Right ventricle myocardium inferior (tissue), 1 donor: ENCODE results near the gene IRAK1BP1. TPM values are rescaled to one million over a fixed set of nuclear protein-coding genes. Genes with fewer than 3 reads are reported as not detected.
A peak's percentile ranks its signal among the peaks of the same experiment; 100 is the strongest.
"Not testable (repeated sequence)": the region's sequence is repeated elsewhere in the genome, so short reads cannot be mapped to it uniquely, and the experiment has no call there.

Experiments
- ATAC-seq: fragments of 200-7000 bp; cut with Tn5 transposase; one replicate; pipeline ENCODE4 v1.9.1; 2020; ENCODE audit warnings: mild to moderate bottlenecking, moderate library complexity
- DNase-seq: peaks from one replicate; pipeline ENCODE4 v3.0.0; 2021; ENCODE audit errors: missing footprints
- intact Hi-C: fragments of 100-400 bp; cut with DNase I; formaldehyde crosslinking; loops from one replicate; pipeline ENCODE4 v1.11.0; 2022
- total RNA-seq: library from RNA; stranded (reverse); fragmentation: NEBNext Ultra II Directional; extraction: Animal tissue kit (Norgen Biotek cat#: 25700); gene quantifications from one replicate; pipeline ENCODE4 v1.2.1, GENCODE V29; 2021
- donor health status: DM: no; HTN: yes; CAD: no; lungs with severe emphysema.

IRAK1BP1 gene
- total RNA-seq, 1 donor from 2014 or later = 3.5 TPM

GRCh38 chr6:78867020-78867369 lies 356 bp upstream of the IRAK1BP1 start:
- DNase-seq = no peak
- intact Hi-C loops = loop anchor here (10.0 kb wide), 2 partner anchors 208 to 368 kb away; partner anchors contain the start of genes HMGN3 and PHIP
- peak; percentile 44 for ATAC-seq

- intact Hi-C loops = loop anchor here (10.0 kb wide), 2 partner anchors 207 to 367 kb away; partner anchors contain the start of genes HMGN3 and PHIP
- DNase-seq = no peak
- ATAC-seq = no peak
Observed at GRCh38 chr6:78868116-78868515, 765 bp downstream of the IRAK1BP1 start.

- intact Hi-C loops = no loop called here
- no peak for ATAC-seq
- no peak for DNase-seq
Observed at GRCh38 chr6:78875505-78875904, 8.2 kb downstream of the IRAK1BP1 start.

- intact Hi-C loops = no loop called here
- no peak for ATAC-seq
- DNase-seq = no peak
Observed at GRCh38 chr6:78883651-78884050, 16.3 kb downstream of the IRAK1BP1 start.

GRCh38 chr6:78889901-78890300 lies 22.6 kb downstream of the IRAK1BP1 start:
- intact Hi-C loops, DNase-seq, ATAC-seq: not testable (repeated sequence)

- no peak for ATAC-seq
- intact Hi-C loops = no loop called here
- DNase-seq = no peak
Observed at GRCh38 chr6:78896227-78896626, 28.9 kb downstream of the IRAK1BP1 start.

- DNase-seq (no peak), ATAC-seq (no peak)
- intact Hi-C loops = no loop called here
Observed at GRCh38 chr6:78908621-78909020, 41.3 kb downstream of the IRAK1BP1 start.

GRCh38 chr6:78909391-78909790 lies 42.0 kb downstream of the IRAK1BP1 start:
- DNase-seq (no peak), ATAC-seq (peak; percentile 54)

GRCh38 chr6:78910010-78910409 lies 42.7 kb downstream of the IRAK1BP1 start:
- DNase-seq (no peak), ATAC-seq (no peak)
- intact Hi-C loops = no loop called here

More at GRCh38 chr6:78909391-78909790, 42.0 kb downstream of the IRAK1BP1 start:
- intact Hi-C loops = no loop called here

- intact Hi-C loops = no loop called here
Observed at GRCh38 chr6:78910591-78911171, 43.3 kb downstream of the IRAK1BP1 start.

GRCh38 chr6:78911218-78911940 lies 44.0 kb downstream of the IRAK1BP1 start:
- DNase-seq = no peak
- no peak for ATAC-seq
- intact Hi-C loops = no loop called here

More at GRCh38 chr6:78910591-78911171, 43.3 kb downstream of the IRAK1BP1 start:
- ATAC-seq (peak; percentile 68), DNase-seq (peak; percentile 60)

- ATAC-seq (no peak), DNase-seq (no peak)
- intact Hi-C loops = no loop called here
Observed at GRCh38 chr6:78916411-78916810, 49.1 kb downstream of the IRAK1BP1 start.

- DNase-seq (no peak), ATAC-seq (no peak)
- intact Hi-C loops = no loop called here
Observed at GRCh38 chr6:78917788-78918187, 50.4 kb downstream of the IRAK1BP1 start.

GRCh38 chr6:78921168-78921567 lies 53.8 kb downstream of the IRAK1BP1 start:
- ATAC-seq, DNase-seq, intact Hi-C loops: not testable (repeated sequence)

- no peak for DNase-seq
- no peak for ATAC-seq
- intact Hi-C loops = no loop called here
Observed at GRCh38 chr6:78925317-78925716, 58.0 kb downstream of the IRAK1BP1 start.

GRCh38 chr6:78935553-78935952 lies 68.2 kb downstream of the IRAK1BP1 start:
- ATAC-seq = no peak
- no peak for DNase-seq
- intact Hi-C loops = loop anchor here (5.0 to 10.0 kb wide), 2 partner anchors 47 to 299 kb away; partner anchors contain the start of gene HMGN3

- peak; percentile 76 for ATAC-seq
- intact Hi-C loops = loop anchor here (5.0 to 10.0 kb wide), 2 partner anchors 46 to 298 kb away; partner anchors contain the start of gene HMGN3
- no peak for DNase-seq
Observed at GRCh38 chr6:78936515-78936914, 69.2 kb downstream of the IRAK1BP1 start.

GRCh38 chr6:78942446-78942845 lies 75.1 kb downstream of the IRAK1BP1 start:
- DNase-seq = no peak
- no peak for ATAC-seq
- intact Hi-C loops = no loop called here

GRCh38 chr6:78947529-78947928 lies 80.2 kb downstream of the IRAK1BP1 start:
- ATAC-seq (no peak), DNase-seq (no peak)
- intact Hi-C loops = no loop called here

GRCh38 chr6:78947962-78948361 lies 80.6 kb downstream of the IRAK1BP1 start:
- ATAC-seq = no peak
- intact Hi-C loops = no loop called here
- DNase-seq = no peak
